ENCODE measurements around the gene PPY. TPM values are rescaled to one million over a fixed set of nuclear protein-coding genes. Genes with fewer than 3 reads are reported as not detected.

The PPY gene
- total RNA-seq, 1 experiment from 2014 or later: not detected

DNA sequence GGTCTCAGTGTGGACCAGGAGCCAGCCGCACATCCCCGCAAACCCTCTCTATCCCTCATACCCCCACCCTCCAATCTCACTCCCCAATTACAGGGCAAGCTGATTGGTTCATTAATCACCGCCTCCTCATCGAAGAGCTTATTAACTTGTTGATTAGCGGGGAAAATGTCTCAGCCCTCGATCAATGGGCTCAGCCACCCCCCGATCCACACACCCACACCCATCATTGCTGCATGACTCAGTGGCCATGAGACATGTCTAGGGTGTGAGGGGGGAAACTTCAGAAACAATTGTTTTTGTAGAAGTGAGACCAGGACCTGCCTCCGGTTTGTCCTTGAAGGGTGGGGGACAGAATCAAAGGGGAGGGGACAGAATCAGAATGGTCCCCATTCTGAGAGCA, 13.9 kb upstream of the PPY start:
- H2AFZ ChIP-seq (ENCODE audit: low read length): no peak overlapping the region
- DNase-seq: no peak
- no peak overlapping the region for H3K4me2 ChIP-seq (ENCODE audit: low read depth, low read length, poor library complexity, severe bottlenecking)
- no peaks in the 10 kb centered on the region for H3K9me3 ChIP-seq (ENCODE audit: low read length)
- no peaks in the 10 kb centered on the region for H4K20me1 ChIP-seq (ENCODE audit: insufficient read depth, low read depth, low read length)
- H3K27ac ChIP-seq (ENCODE audit: low read length): no peak overlapping the region
- no peaks in the 10 kb centered on the region for H3K9me2 ChIP-seq (replicated peaks; ENCODE audit: insufficient read depth, low read length)
- H3K4me1 ChIP-seq (ENCODE audit: low read length): no peaks in the 10 kb centered on the region
- H3K4me3 ChIP-seq (ENCODE audit: low read length): no peak overlapping the region
- no peaks in the 10 kb centered on the region for H3K27me3 ChIP-seq (ENCODE audit: low read length)
- H3K79me2 ChIP-seq (ENCODE audit: low read length): no peaks in the 10 kb centered on the region
- no peak overlapping the region for H3K9ac ChIP-seq (ENCODE audit: low read length)
- no peaks in the 10 kb centered on the region for H3K36me3 ChIP-seq (ENCODE audit: insufficient read depth, low read length)

- Histone ChIP-seq H3K36me3 (ENCODE audit: insufficient read depth, low read length) (no peaks in the 10 kb centered on the region), H3K9me3 (ENCODE audit: low read length) (no peaks in the 10 kb centered on the region), H3K4me2 (ENCODE audit: low read depth, low read length, poor library complexity, severe bottlenecking) (no peak within 1 kb of the TSS), H3K9me2 (replicated peaks; ENCODE audit: insufficient read depth, low read length) (no peaks in the 10 kb centered on the region), H3K27me3 (ENCODE audit: low read length) (no peaks in the 10 kb centered on the region), H2AFZ (ENCODE audit: low read length) (no peak within 1 kb of the TSS), H3K4me1 (ENCODE audit: low read length) (no peaks in the 10 kb centered on the region), H3K27ac (ENCODE audit: low read length) (no peak within 1 kb of the TSS), H3K9ac (ENCODE audit: low read length) (no peak within 1 kb of the TSS), H3K4me3 (ENCODE audit: low read length) (no peak within 1 kb of the TSS), H3K79me2 (ENCODE audit: low read length) (no peaks in the 10 kb centered on the region), H4K20me1 (ENCODE audit: insufficient read depth, low read depth, low read length) (no peaks in the 10 kb centered on the region)
- DNase-seq: no peak
Measured at GRCh38 chr17:43953746-43954145, 11.5 kb upstream of the PPY start, which contains the start of gene PYY. Gene PYY, minus strand, starts transcription at chr17:43953940. Its CDS starts 457 bp downstream, at chr17:43953483.

GRCh38 chr17:43952724-43953666, 10.7 kb upstream of the PPY start:
- Histone ChIP-seq H3K4me2 (ENCODE audit: low read depth, low read length, poor library complexity, severe bottlenecking) (no peak overlapping the region), H3K9me3 (ENCODE audit: low read length) (no peaks in the 10 kb centered on the region), H4K20me1 (ENCODE audit: insufficient read depth, low read depth, low read length) (no peaks in the 10 kb centered on the region), H3K27ac (ENCODE audit: low read length) (no peak overlapping the region), H3K36me3 (ENCODE audit: insufficient read depth, low read length) (no peaks in the 10 kb centered on the region), H3K27me3 (ENCODE audit: low read length) (no peaks in the 10 kb centered on the region), H3K9me2 (replicated peaks; ENCODE audit: insufficient read depth, low read length) (no peaks in the 10 kb centered on the region), H3K79me2 (ENCODE audit: low read length) (no peaks in the 10 kb centered on the region), H3K9ac (ENCODE audit: low read length) (no peak overlapping the region), H2AFZ (ENCODE audit: low read length) (no peak overlapping the region), H3K4me1 (ENCODE audit: low read length) (no peaks in the 10 kb centered on the region), H3K4me3 (ENCODE audit: low read length) (no peak overlapping the region)
- DNase-seq: no peak

GRCh38 chr17:43952351-43952723, 10.1 kb upstream of the PPY start:
- Histone ChIP-seq H3K4me3 (ENCODE audit: low read length) (no peak overlapping the region), H3K4me1 (ENCODE audit: low read length) (peaks cover under 1% of the 10 kb centered on the region), H3K27ac (ENCODE audit: low read length) (no peak overlapping the region), H3K27me3 (ENCODE audit: low read length) (no peaks in the 10 kb centered on the region), H3K4me2 (ENCODE audit: low read depth, low read length, poor library complexity, severe bottlenecking) (no peak overlapping the region), H3K9ac (ENCODE audit: low read length) (no peak overlapping the region), H4K20me1 (ENCODE audit: insufficient read depth, low read depth, low read length) (no peaks in the 10 kb centered on the region), H3K79me2 (ENCODE audit: low read length) (no peaks in the 10 kb centered on the region), H2AFZ (ENCODE audit: low read length) (no peak overlapping the region), H3K9me3 (ENCODE audit: low read length) (no peaks in the 10 kb centered on the region), H3K36me3 (ENCODE audit: insufficient read depth, low read length) (no peaks in the 10 kb centered on the region), H3K9me2 (replicated peaks; ENCODE audit: insufficient read depth, low read length) (no peaks in the 10 kb centered on the region)
- DNase-seq: no peak

DNA sequence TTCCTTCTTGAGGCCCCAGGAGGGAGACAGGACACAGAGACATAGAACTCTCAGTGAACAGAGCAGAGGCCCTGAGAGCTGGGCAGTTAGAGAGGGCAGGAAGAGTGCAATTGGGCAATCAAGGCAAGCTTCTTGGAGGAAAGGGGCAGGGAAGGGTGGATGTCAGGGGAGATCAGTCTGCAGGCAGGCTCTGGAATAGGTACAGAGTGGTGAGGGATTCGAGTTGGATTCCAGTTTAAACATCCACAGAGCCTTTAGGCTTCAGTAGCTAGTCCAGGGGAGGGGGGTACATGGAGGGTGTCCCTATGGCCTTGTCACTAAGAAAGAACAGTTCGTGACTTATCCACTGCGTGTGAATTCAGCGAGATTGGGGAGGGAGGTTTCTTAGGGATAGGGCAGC, 9.5 kb upstream of the PPY start:
- Histone ChIP-seq H3K4me2 (ENCODE audit: low read depth, low read length, poor library complexity, severe bottlenecking) (no peak overlapping the region), H3K4me1 (ENCODE audit: low read length) (peaks cover 7% of the 10 kb centered on the region), H3K27ac (ENCODE audit: low read length) (no peak overlapping the region), H3K9me2 (replicated peaks; ENCODE audit: insufficient read depth, low read length) (no peaks in the 10 kb centered on the region), H3K9me3 (ENCODE audit: low read length) (no peaks in the 10 kb centered on the region), H3K9ac (ENCODE audit: low read length) (no peak overlapping the region), H2AFZ (ENCODE audit: low read length) (no peak overlapping the region), H3K27me3 (ENCODE audit: low read length) (no peaks in the 10 kb centered on the region), H3K36me3 (ENCODE audit: insufficient read depth, low read length) (no peaks in the 10 kb centered on the region), H4K20me1 (ENCODE audit: insufficient read depth, low read depth, low read length) (no peaks in the 10 kb centered on the region), H3K4me3 (ENCODE audit: low read length) (no peak overlapping the region), H3K79me2 (ENCODE audit: low read length) (no peaks in the 10 kb centered on the region)
- DNase-seq: no peak

GRCh38 chr17:43950554-43950953, 8.3 kb upstream of the PPY start:
- Histone ChIP-seq H3K9me2 (replicated peaks; ENCODE audit: insufficient read depth, low read length) (no peaks in the 10 kb centered on the region), H3K9me3 (ENCODE audit: low read length) (no peaks in the 10 kb centered on the region), H3K27me3 (ENCODE audit: low read length) (no peaks in the 10 kb centered on the region)

GRCh38 chr17:43949781-43950180, 7.5 kb upstream of the PPY start:
- no peaks in the 10 kb centered on the region for H3K9me2 ChIP-seq (replicated peaks; ENCODE audit: insufficient read depth, low read length)
- H3K79me2 ChIP-seq (ENCODE audit: low read length): no peaks in the 10 kb centered on the region
- H3K9ac ChIP-seq (ENCODE audit: low read length): no peak overlapping the region
- H4K20me1 ChIP-seq (ENCODE audit: insufficient read depth, low read depth, low read length): no peaks in the 10 kb centered on the region
- no peak overlapping the region for H3K4me2 ChIP-seq (ENCODE audit: low read depth, low read length, poor library complexity, severe bottlenecking)
- H3K4me3 ChIP-seq (ENCODE audit: low read length): no peak overlapping the region
- H3K27ac ChIP-seq (ENCODE audit: low read length): no peak overlapping the region
- no peak for DNase-seq
- H3K9me3 ChIP-seq (ENCODE audit: low read length): no peaks in the 10 kb centered on the region
- H3K4me1 ChIP-seq (ENCODE audit: low read length): peaks cover 15% of the 10 kb centered on the region
- H2AFZ ChIP-seq (ENCODE audit: low read length): no peak overlapping the region
- no peaks in the 10 kb centered on the region for H3K36me3 ChIP-seq (ENCODE audit: insufficient read depth, low read length)
- H3K27me3 ChIP-seq (ENCODE audit: low read length): no peaks in the 10 kb centered on the region

More at GRCh38 chr17:43950554-43950953, 8.3 kb upstream of the PPY start:
- Histone ChIP-seq H3K4me3 (ENCODE audit: low read length) (no peak overlapping the region), H3K9ac (ENCODE audit: low read length) (no peak overlapping the region), H3K36me3 (ENCODE audit: insufficient read depth, low read length) (no peaks in the 10 kb centered on the region), H3K4me2 (ENCODE audit: low read depth, low read length, poor library complexity, severe bottlenecking) (no peak overlapping the region), H3K79me2 (ENCODE audit: low read length) (no peaks in the 10 kb centered on the region), H3K4me1 (ENCODE audit: low read length) (peaks cover 15% of the 10 kb centered on the region), H4K20me1 (ENCODE audit: insufficient read depth, low read depth, low read length) (no peaks in the 10 kb centered on the region), H2AFZ (ENCODE audit: low read length) (no peak overlapping the region), H3K27ac (ENCODE audit: low read length) (no peak overlapping the region)
- DNase-seq: no peak

DNA sequence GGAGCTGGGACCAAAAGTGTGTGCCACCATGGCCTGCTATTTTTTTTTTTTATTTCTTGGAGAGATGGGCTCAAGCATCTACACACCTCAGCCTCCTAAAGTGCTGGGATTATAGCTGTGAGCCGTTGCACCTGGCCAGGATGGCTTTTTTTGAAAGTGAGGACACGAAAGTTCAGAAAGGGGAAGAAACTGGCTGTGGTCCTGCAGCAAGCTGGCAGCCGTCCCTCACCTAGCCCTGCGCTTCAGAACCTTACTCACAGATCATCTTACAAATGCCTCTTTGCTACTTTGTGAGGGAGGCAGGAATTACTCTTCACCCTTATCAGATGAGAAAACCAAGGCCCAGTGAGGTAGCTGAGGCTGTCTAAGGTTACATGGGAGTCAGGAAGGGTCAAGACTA, 4.5 kb upstream of the PPY start:
- Histone ChIP-seq H3K9me2 (replicated peaks; ENCODE audit: insufficient read depth, low read length) (no peaks in the 10 kb centered on the region), H3K27ac (ENCODE audit: low read length) (no peak overlapping the region), H3K4me3 (ENCODE audit: low read length) (no peak overlapping the region), H4K20me1 (ENCODE audit: insufficient read depth, low read depth, low read length) (no peaks in the 10 kb centered on the region), H2AFZ (ENCODE audit: low read length) (no peak overlapping the region), H3K9ac (ENCODE audit: low read length) (no peak overlapping the region), H3K27me3 (ENCODE audit: low read length) (no peaks in the 10 kb centered on the region), H3K79me2 (ENCODE audit: low read length) (no peaks in the 10 kb centered on the region), H3K36me3 (ENCODE audit: insufficient read depth, low read length) (no peaks in the 10 kb centered on the region), H3K9me3 (ENCODE audit: low read length) (no peaks in the 10 kb centered on the region), H3K4me2 (ENCODE audit: low read depth, low read length, poor library complexity, severe bottlenecking) (peak overlapping the region; percentile 17), H3K4me1 (ENCODE audit: low read length) (peaks cover 15% of the 10 kb centered on the region)
- DNase-seq: peak; percentile 59

Data from Karpas-422 (cell line).